Bronchial epithelial cell (primary cell): ENCODE results near the gene SPATA32. TPM values are rescaled to one million over a fixed set of nuclear protein-coding genes. Genes with fewer than 3 reads are reported as not detected.
"Not testable (repeated sequence)": the region's sequence is repeated elsewhere in the genome, so short reads cannot be mapped to it uniquely, and the experiment has no call there.

Experiments
- DNase-seq: peaks from one replicate; pipeline ENCODE4 v3.0.0-alpha.2; 2010; ENCODE audit warnings: low read depth
- FAIRE-seq: peaks from 2 replicates; lab custom pipeline; 2011; peaks lifted over from hg19 to GRCh38; lab: Jason Lieb, UNC
- H3K27me3 ChIP-seq: 2 replicates; pipeline ENCODE4 v1.5.1; 2011; ENCODE audit warnings: low read length; ENCODE audit not compliant: control insufficient read depth, insufficient read depth
- H3K36me3 ChIP-seq: 2 replicates; pipeline ENCODE4 v1.5.1; 2011; ENCODE audit warnings: low read length; ENCODE audit not compliant: control insufficient read depth, insufficient read depth
- H3K4me3 ChIP-seq: 2 replicates; pipeline ENCODE4 v1.5.1; 2011; ENCODE audit warnings: mild to moderate bottlenecking, low read depth, low read length, control low read depth
- CTCF ChIP-seq: IDR thresholded peaks from 2 replicates; pipeline ENCODE4 v1.5.1; 2011; ENCODE audit warnings: mild to moderate bottlenecking, moderate library complexity, low read length, control low read depth, inconsistent platforms; ENCODE audit not compliant: insufficient read depth, severe bottlenecking
- total RNA-seq: library from RNA; depleted of rRNA; stranded (reverse); fragments of >200 nt; gene quantifications from 2 replicates; pipeline ENCODE4 v1.2.1, GENCODE V29; 2014

The SPATA32 gene
- total RNA-seq, 1 donor from 2014 or later, result under 0.01 TPM

GRCh38 chr17:45253879-45254278 is 8.0 kb downstream of the SPATA32 start:
- DNase-seq, result no peak
- Histone ChIP-seq H3K36me3 (no peaks in the 10 kb centered on the region), H3K27me3 (no peaks in the 10 kb centered on the region), H3K4me3 (no peak overlapping the region)
- peak; percentile 85 for FAIRE-seq
- no peak for TF ChIP-seq CTCF

GRCh38 chr17:45253237-45253636 is 8.7 kb downstream of the SPATA32 start:
- not testable (repeated sequence) for FAIRE-seq, DNase-seq, H3K27me3 ChIP-seq, H3K36me3 ChIP-seq, H3K4me3 ChIP-seq

GRCh38 chr17:45251931-45252330 is 10.0 kb downstream of the SPATA32 start:
- H3K27me3 ChIP-seq, result no peaks in the 10 kb centered on the region
- H3K4me3 ChIP-seq, result no peak overlapping the region
- no peaks in the 10 kb centered on the region for H3K36me3 ChIP-seq
- FAIRE-seq, result no peak
- TF ChIP-seq CTCF, result no peak
- DNase-seq, result no peak

- DNase-seq (peak; percentile 68), FAIRE-seq (no peak)
- Histone ChIP-seq H3K27me3 (no peaks in the 10 kb centered on the region), H3K4me3 (peak overlapping the region; percentile 86), H3K36me3 (no peaks in the 10 kb centered on the region)
- TF ChIP-seq CTCF, result no peak
These were observed 13.5 kb downstream of the SPATA32 start for GRCh38 chr17:45248132-45248957.

- FAIRE-seq, result no peak
- H3K27me3 ChIP-seq, result no peaks in the 10 kb centered on the region
- peak; percentile 84 for DNase-seq
These were observed 14.3 kb downstream of the SPATA32 start for GRCh38 chr17:45247429-45248131.

More at GRCh38 chr17:45247429-45248131, 14.3 kb downstream of the SPATA32 start:
- TF ChIP-seq CTCF, result no peak
- Histone ChIP-seq H3K36me3 (no peaks in the 10 kb centered on the region), H3K4me3 (peak overlapping the region; percentile 86)
